ENCODE measurements around the gene AFP. TPM values are rescaled to one million over a fixed set of nuclear protein-coding genes. Genes with fewer than 3 reads are reported as not detected.

The AFP gene
- total and polyA plus RNA-seq, 8 donors: 0.40 to 1.5 TPM; not detected in 6

DNA sequence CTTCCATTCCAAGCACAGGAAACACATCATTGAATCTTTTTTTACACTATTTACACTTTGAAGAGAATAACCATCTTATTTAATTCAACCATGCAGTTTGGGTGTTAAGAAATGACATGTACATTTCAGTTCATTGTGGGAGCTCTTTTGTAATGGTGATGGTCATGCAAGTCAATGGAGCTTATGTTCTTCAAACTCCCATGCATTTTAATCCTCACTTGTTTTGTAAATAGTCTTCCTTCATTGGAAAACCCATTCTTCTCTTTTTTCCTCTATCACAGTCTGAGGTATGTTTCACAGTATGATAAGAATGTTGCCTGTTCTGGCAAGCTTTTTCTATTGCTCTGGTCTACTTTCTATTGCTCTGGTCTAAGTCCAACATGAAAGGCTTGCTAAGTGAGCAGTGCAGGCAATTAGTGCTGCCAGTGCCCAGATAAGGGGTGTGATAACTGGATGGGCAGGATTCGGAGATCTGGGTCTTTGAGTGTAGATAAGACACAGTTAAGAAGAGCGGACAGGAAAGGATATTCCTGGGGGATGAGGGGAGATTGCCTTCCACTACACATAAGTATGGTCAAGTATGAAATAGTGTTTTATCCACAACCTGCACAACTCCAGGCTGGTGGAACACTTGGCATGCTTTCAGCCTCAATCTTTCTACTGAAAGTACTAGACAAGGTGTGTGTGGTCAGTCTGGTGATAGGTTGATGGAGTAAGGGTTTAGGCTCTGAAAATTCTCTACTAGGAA lies 17.1 kb downstream of the AFP start:
- WGBS, 2 donors: 16 to 24% methylated on average over 2 of the region's 2 CpGs
- peak; percentile 62 to 83 (median 72) for ATAC-seq

GRCh38 chr4:73453701-73454005 lies 17.6 kb downstream of the AFP start:
- TF ChIP-seq, protein P1, sequence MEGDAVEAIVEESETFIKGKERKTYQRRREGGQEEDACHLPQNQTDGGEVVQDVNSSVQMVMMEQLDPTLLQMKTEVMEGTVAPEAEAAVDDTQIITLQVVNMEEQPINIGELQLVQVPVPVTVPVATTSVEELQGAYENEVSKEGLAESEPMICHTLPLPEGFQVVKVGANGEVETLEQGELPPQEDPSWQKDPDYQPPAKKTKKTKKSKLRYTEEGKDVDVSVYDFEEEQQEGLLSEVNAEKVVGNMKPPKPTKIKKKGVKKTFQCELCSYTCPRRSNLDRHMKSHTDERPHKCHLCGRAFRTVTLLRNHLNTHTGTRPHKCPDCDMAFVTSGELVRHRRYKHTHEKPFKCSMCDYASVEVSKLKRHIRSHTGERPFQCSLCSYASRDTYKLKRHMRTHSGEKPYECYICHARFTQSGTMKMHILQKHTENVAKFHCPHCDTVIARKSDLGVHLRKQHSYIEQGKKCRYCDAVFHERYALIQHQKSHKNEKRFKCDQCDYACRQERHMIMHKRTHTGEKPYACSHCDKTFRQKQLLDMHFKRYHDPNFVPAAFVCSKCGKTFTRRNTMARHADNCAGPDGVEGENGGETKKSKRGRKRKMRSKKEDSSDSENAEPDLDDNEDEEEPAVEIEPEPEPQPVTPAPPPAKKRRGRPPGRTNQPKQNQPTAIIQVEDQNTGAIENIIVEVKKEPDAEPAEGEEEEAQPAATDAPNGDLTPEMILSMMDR (IDR thresholded peaks at IDR 0.05): no peak
- no peak for DNase-seq

More for the DNA sequence above, 17.1 kb downstream of the AFP start:
- intact Hi-C loops (cut with DNase I): no loop called here
- TF ChIP-seq, protein P1 (IDR thresholded peaks at IDR 0.05): no peak
- Histone ChIP-seq H3K27me3 (no peaks in the 10 kb centered on the region), H3K9me3 (no peaks in the 10 kb centered on the region), H3K4me1 (peaks cover 12 to 20% (median 13%) of the 10 kb centered on the region in 3 donors), H3K36me3 (no peaks in the 10 kb centered on the region), H3K27ac (peak overlapping the region in 2 of 4 donors; percentile 30 to 48), H3K4me3 (no peak overlapping the region)
- FAIRE-seq (no peak), DNase-seq (peak in 1 of 6 donors; percentile 18)

GRCh38 chr4:73454920-73455319 lies 18.9 kb downstream of the AFP start:
- TF ChIP-seq, protein P1 (IDR thresholded peaks at IDR 0.05): no peak
- Histone ChIP-seq H3K4me3 (no peak overlapping the region), H3K4me1 (peaks cover 12 to 20% (median 13%) of the 10 kb centered on the region in 3 donors), H3K27me3 (no peaks in the 10 kb centered on the region), H3K9me3 (no peaks in the 10 kb centered on the region), H3K27ac (no peak overlapping the region), H3K36me3 (no peaks in the 10 kb centered on the region)
- ATAC-seq: no peak
- intact Hi-C loops (cut with DNase I): no loop called here
- 39 to 40% methylated on average over 3 of the region's 3 CpGs for WGBS, 2 donors
- DNase-seq: no peak
- FAIRE-seq: no peak

More at GRCh38 chr4:73453701-73454005, 17.6 kb downstream of the AFP start:
- intact Hi-C loops (cut with DNase I): no loop called here
- no peaks in the 10 kb centered on the region for H3K9me3 ChIP-seq
- FAIRE-seq (no peak), ATAC-seq (peak; percentile 17 to 56 (median 40))
- H3K4me1 ChIP-seq: peaks cover 12 to 20% (median 13%) of the 10 kb centered on the region in 3 donors
- H3K4me3 ChIP-seq: no peak overlapping the region
- H3K36me3 ChIP-seq: no peaks in the 10 kb centered on the region
- H3K27ac ChIP-seq: peak overlapping the region in 2 of 4 donors; percentile 30 to 48
- no peaks in the 10 kb centered on the region for H3K27me3 ChIP-seq

DNA sequence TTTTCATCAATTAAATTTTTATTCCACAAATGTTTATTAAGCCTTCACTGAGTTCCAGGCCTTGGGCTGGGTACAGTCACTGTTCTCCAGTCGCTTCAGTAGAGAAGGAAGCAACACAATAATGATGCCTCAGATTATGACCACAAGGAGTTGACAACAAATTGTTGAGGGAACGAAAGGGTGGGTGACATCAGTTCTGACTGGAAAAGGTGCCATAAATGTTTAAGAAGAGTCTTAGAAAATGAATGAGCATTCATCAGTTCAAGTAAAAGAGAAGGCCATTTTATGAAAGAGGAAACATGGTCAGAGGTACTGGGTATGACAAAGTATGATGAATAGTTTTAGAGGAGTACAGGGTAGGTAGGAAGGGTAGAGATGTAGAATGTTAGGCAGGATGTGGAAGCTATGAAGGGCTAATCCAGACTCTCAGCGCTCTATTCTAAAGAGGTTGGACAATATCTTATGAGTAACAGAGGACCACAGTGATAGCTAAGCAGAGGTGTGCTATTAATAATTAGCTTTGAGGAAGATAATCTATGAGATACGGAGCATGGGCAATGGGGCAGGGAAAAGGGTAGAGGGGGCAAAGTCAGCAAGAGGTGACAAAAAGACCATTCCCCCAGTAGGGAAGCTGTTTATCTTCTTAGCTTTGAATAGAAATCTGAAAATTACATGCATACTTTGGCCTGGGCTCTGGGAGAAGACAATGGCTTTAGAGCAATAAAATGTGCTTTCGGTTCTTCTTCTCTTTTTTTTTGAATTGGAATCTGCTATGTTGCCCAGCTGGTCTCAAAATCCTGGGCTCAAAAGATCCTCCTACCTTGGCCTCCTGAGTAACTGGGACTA lies 20.4 kb downstream of the AFP start:
- ATAC-seq: no peak

More for the DNA sequence above, 20.4 kb downstream of the AFP start:
- FAIRE-seq (no peak), DNase-seq (no peak)
- H3K4me3 ChIP-seq: no peak overlapping the region
- 69 to 83% methylated on average over 5 of the region's 5 CpGs for WGBS, 2 donors
- H3K4me1 ChIP-seq: peaks cover 7 to 15% (median 10%) of the 10 kb centered on the region in 3 donors
- intact Hi-C loops (cut with DNase I): no loop called here
- H3K27me3 ChIP-seq: no peaks in the 10 kb centered on the region
- H3K36me3 ChIP-seq: no peaks in the 10 kb centered on the region
- no peak overlapping the region for H3K27ac ChIP-seq
- TF ChIP-seq, protein P1 (IDR thresholded peaks at IDR 0.05): no peak
- no peaks in the 10 kb centered on the region for H3K9me3 ChIP-seq

All from pancreas (tissue), 10 donors.